ENCODE measurements around the gene SH3BP2.

- TF ChIP-seq CTCF (IDR thresholded peaks at IDR 0.05; ENCODE audit: low read length) (no peak), EZH2 (IDR thresholded peaks at IDR 0.05; ENCODE audit: borderline replicate concordance, low read length) (no peak)
These were observed 76.8 kb downstream of the SH3BP2 start for GRCh38 chr4:2869659-2870058.
